ENCODE results near the gene BCL3. TPM values are rescaled to one million over a fixed set of nuclear protein-coding genes. Genes with fewer than 3 reads are reported as not detected.

BCL3 gene
- total and polyA plus RNA-seq, 4 donors = 17.6 to 233 (median 63.8) TPM

GRCh38 chr19:44725251-44725650, 23.3 kb upstream of the BCL3 start:
- Histone ChIP-seq H3K9ac (ENCODE audit: insufficient read depth in 1 of 2, low read length in 2 of 2) (no peak overlapping the region), H3K27me3 (ENCODE audit: control insufficient read depth in 3 of 3, insufficient read depth in 3 of 3, low read length in 2 of 3) (no peaks in the 10 kb centered on the region), H3K27ac (ENCODE audit: low read depth in 1 of 2, low read length in 1 of 2) (no peak overlapping the region), H3K9me3 (ENCODE audit: control insufficient read depth in 4 of 4, insufficient read depth in 3 of 4, low read length in 3 of 4) (no peaks in the 10 kb centered on the region), H3K4me1 (ENCODE audit: control insufficient read depth in 5 of 5, insufficient read depth in 5 of 5, low read length in 5 of 5) (peaks cover 0 to 16% (median 2%) of the 10 kb centered on the region in 5 donors), H3K4me3 (no peak overlapping the region), H3K36me3 (ENCODE audit: control insufficient read depth in 4 of 4, insufficient read depth in 4 of 4, low read length in 4 of 4) (no peaks in the 10 kb centered on the region)
- TF ChIP-seq CTCF (IDR thresholded peaks at IDR 0.05; ENCODE audit: control extremely low read depth, extremely low read depth) = no peak
- DNase-seq = no peak
- 15 to 32% methylated on average over 15 to 18 of the region's 18 CpGs for WGBS, 2 donors
- ATAC-seq (ENCODE audit: insufficient read depth, low FRiP score) = peak; percentile 12

- ATAC-seq (ENCODE audit: insufficient read depth, low FRiP score) = no peak
- peaks cover 0 to 14% (median 2%) of the 10 kb centered on the region in 5 donors for H3K4me1 ChIP-seq (ENCODE audit: control insufficient read depth in 5 of 5, insufficient read depth in 5 of 5, low read length in 5 of 5)
- no peak overlapping the region for H3K9ac ChIP-seq (ENCODE audit: insufficient read depth in 1 of 2, low read length in 2 of 2)
- no peaks in the 10 kb centered on the region for H3K27me3 ChIP-seq (ENCODE audit: control insufficient read depth in 3 of 3, insufficient read depth in 3 of 3, low read length in 2 of 3)
- 75 to 81% methylated on average over 5 of the region's 5 CpGs for WGBS, 2 donors
- no peaks in the 10 kb centered on the region for H3K36me3 ChIP-seq (ENCODE audit: control insufficient read depth in 4 of 4, insufficient read depth in 4 of 4, low read length in 4 of 4)
- no peak overlapping the region for H3K4me3 ChIP-seq
- no peak for DNase-seq
- H3K9me3 ChIP-seq (ENCODE audit: control insufficient read depth in 4 of 4, insufficient read depth in 3 of 4, low read length in 3 of 4) = no peaks in the 10 kb centered on the region
- H3K27ac ChIP-seq (ENCODE audit: low read depth in 1 of 2, low read length in 1 of 2) = no peak overlapping the region
- TF ChIP-seq CTCF (IDR thresholded peaks at IDR 0.05; ENCODE audit: control extremely low read depth, extremely low read depth) = no peak
Observed at GRCh38 chr19:44725684-44726083, 22.8 kb upstream of the BCL3 start.

GRCh38 chr19:44726465-44726864, 22.0 kb upstream of the BCL3 start:
- Histone ChIP-seq H3K9ac (ENCODE audit: insufficient read depth in 1 of 2, low read length in 2 of 2) (no peak overlapping the region), H3K4me3 (no peak overlapping the region), H3K27me3 (ENCODE audit: control insufficient read depth in 3 of 3, insufficient read depth in 3 of 3, low read length in 2 of 3) (no peaks in the 10 kb centered on the region), H3K27ac (ENCODE audit: low read depth in 1 of 2, low read length in 1 of 2) (no peak overlapping the region), H3K4me1 (ENCODE audit: control insufficient read depth in 5 of 5, insufficient read depth in 5 of 5, low read length in 5 of 5) (peaks cover 0 to 12% (median 2%) of the 10 kb centered on the region in 5 donors), H3K36me3 (ENCODE audit: control insufficient read depth in 4 of 4, insufficient read depth in 4 of 4, low read length in 4 of 4) (no peaks in the 10 kb centered on the region), H3K9me3 (ENCODE audit: control insufficient read depth in 4 of 4, insufficient read depth in 3 of 4, low read length in 3 of 4) (no peaks in the 10 kb centered on the region)
- no peak for TF ChIP-seq CTCF (IDR thresholded peaks at IDR 0.05; ENCODE audit: control extremely low read depth, extremely low read depth)
- DNase-seq = no peak
- 65 to 79% methylated on average over 12 of the region's 12 CpGs for WGBS, 2 donors
- no peak for ATAC-seq (ENCODE audit: insufficient read depth, low FRiP score)

- Histone ChIP-seq H3K4me1 (ENCODE audit: control insufficient read depth in 5 of 5, insufficient read depth in 5 of 5, low read length in 5 of 5) (peaks cover 0 to 8% (median 2%) of the 10 kb centered on the region in 5 donors), H3K9me3 (ENCODE audit: control insufficient read depth in 4 of 4, insufficient read depth in 3 of 4, low read length in 3 of 4) (no peaks in the 10 kb centered on the region), H3K36me3 (ENCODE audit: control insufficient read depth in 4 of 4, insufficient read depth in 4 of 4, low read length in 4 of 4) (no peaks in the 10 kb centered on the region), H3K9ac (ENCODE audit: insufficient read depth in 1 of 2, low read length in 2 of 2) (no peak overlapping the region), H3K4me3 (no peak overlapping the region), H3K27ac (ENCODE audit: low read depth in 1 of 2, low read length in 1 of 2) (no peak overlapping the region), H3K27me3 (ENCODE audit: control insufficient read depth in 3 of 3, insufficient read depth in 3 of 3, low read length in 2 of 3) (no peaks in the 10 kb centered on the region)
- DNase-seq (no peak), ATAC-seq (ENCODE audit: insufficient read depth, low FRiP score) (no peak)
- no peak for TF ChIP-seq CTCF (IDR thresholded peaks at IDR 0.05; ENCODE audit: control extremely low read depth, extremely low read depth)
- 70 to 74% methylated on average over 6 of the region's 6 CpGs for WGBS, 2 donors
Observed at GRCh38 chr19:44728178-44728577, 20.3 kb upstream of the BCL3 start.
